ENCODE measurements around the gene MAPK14.
"Not testable (repeated sequence)": the region's sequence is repeated elsewhere in the genome, so short reads cannot be mapped to it uniquely, and the experiment has no call there.

The MAPK14 gene

GRCh38 chr6:36027501-36028087 is at the start of gene MAPK14:
TSS of gene MAPK14 (plus strand) at chr6:36027808. CDS start at chr6:36028158, 350 bp downstream.
- peak; percentile 99 for DNase-seq

DNA sequence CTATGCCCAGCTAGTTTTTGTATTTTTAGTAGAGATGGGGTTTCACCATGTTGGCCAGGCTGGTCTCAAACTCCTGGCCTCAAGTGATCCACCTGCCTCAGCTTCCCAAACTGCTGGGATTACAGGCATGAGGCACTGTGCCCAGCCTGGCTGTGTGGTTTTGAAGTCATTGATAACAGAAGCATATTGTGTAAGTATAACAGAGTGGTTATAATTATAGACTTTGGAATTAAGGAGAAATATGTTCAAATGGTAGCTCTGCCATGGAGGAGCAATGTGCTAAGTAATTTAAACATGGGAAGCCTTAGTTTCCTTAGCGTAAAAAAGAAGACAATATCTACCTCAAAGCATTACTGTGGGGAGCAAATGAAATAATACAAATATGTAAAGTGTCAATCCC is 47.5 kb upstream of the MAPK14 start:
- not testable (repeated sequence) for DNase-seq

GRCh38 chr6:35980991-35981645 is 46.5 kb upstream of the MAPK14 start:
- DNase-seq: no peak

- DNase-seq: no peak
Measured at GRCh38 chr6:35984701-35985100, 42.9 kb upstream of the MAPK14 start.

GRCh38 chr6:35988047-35988446 is 39.6 kb upstream of the MAPK14 start:
- not testable (repeated sequence) for DNase-seq

GRCh38 chr6:35993150-35993549 is 34.5 kb upstream of the MAPK14 start:
- DNase-seq: no peak

GRCh38 chr6:36000451-36000850 is 27.2 kb upstream of the MAPK14 start:
- DNase-seq: no peak

- DNase-seq: no peak
Measured at GRCh38 chr6:36015666-36016065, 11.9 kb upstream of the MAPK14 start.

GRCh38 chr6:36018339-36018738 is 9.3 kb upstream of the MAPK14 start:
- no peak for DNase-seq

DNA sequence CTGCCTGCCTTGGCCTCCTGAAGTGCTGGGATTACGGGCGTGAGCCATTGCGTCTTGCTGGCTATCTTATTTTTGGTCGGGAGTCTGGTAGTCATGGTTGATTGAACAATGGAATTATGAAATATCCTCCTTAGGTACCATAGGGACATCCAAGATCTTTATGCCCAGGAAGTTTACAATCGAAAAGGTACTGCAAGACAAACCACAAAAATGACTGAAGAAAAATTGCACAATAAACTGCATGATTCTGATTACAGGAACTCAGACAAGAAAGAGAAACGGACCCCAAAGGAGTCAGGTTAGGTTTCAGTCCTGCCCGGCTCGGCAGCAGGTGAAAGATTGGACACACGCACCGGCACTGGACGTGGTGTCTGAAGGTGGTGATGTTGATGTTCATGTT is 8.4 kb upstream of the MAPK14 start:
- no peak for DNase-seq

DNA sequence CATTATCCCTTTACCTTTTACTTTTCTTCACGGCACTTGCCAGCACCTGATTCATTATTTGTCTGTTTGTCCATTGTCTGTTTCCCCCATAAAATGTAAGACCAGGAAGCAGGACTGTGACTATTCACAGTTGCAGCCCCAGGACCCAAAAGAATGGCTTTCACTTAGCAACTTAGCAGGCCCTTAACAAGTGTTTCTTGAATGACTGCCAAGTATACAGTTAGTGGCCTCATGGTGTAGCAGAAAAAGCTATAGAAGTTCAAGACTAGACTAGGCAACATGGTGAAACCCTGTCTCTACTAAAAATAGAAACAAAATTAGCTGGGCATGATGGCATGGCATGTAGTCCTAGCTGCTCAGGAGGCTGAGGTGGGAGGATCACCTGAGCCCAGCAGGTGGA is 7.5 kb upstream of the MAPK14 start:
- no peak for DNase-seq

GRCh38 chr6:36023996-36024795 is 3.4 kb upstream of the MAPK14 start, which contains the start of gene SLC26A8:
TSS of gene SLC26A8 (minus strand) at chr6:36024641. CDS start at chr6:36019707, 4,934 bp downstream.
- no peak for DNase-seq

- peak; percentile 27 for DNase-seq
Measured at GRCh38 chr6:36025260-36025931, 2.2 kb upstream of the MAPK14 start.

- peak; percentile 63 for DNase-seq
Measured at GRCh38 chr6:36025932-36026327, 1.7 kb upstream of the MAPK14 start.

- peak; percentile 11 for DNase-seq
Measured at GRCh38 chr6:36028088-36028876, 674 bp downstream of the MAPK14 start.

GRCh38 chr6:36028877-36029324 is 1.3 kb downstream of the MAPK14 start:
- peak; percentile 72 for DNase-seq

- DNase-seq: peak; percentile 79
Measured at GRCh38 chr6:36029464-36029863, 1.9 kb downstream of the MAPK14 start.

GRCh38 chr6:36032261-36032660 is 4.7 kb downstream of the MAPK14 start:
- DNase-seq: no peak

- DNase-seq: not testable (repeated sequence)
Measured at GRCh38 chr6:36033144-36033543, 5.5 kb downstream of the MAPK14 start.

- DNase-seq: no peak
Measured at GRCh38 chr6:36033935-36034334, 6.3 kb downstream of the MAPK14 start.

DNA sequence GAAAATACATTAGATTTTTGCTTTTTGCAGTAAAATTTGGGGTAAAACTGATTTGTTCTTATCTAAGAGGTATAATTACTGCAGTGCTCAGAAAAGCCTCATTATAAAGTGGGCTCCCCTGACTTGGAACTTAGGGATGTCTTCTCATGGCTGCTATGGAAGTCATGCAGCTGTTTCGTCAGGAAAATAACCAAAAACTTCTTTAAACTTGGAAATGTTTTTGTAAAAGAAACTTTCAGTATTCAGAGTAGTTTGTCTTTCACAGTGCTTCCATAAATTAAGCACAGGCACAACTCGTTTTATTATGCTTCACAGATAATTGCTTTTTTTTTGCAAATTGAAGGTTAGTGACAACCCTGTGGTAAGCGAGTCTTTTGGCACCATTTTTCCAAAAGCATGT is 6.8 kb downstream of the MAPK14 start:
- DNase-seq: no peak

- DNase-seq: peak; percentile 7
Measured at GRCh38 chr6:36035225-36035624, 7.6 kb downstream of the MAPK14 start.

Data from HCEC 1CT (cell line).